Kidney (tissue), 14 donors: Measurements from ENCODE around the gene FPR2. TPM values are rescaled to one million over a fixed set of nuclear protein-coding genes. Genes with fewer than 3 reads are reported as not detected.

ENCODE experiments used
- DNase-seq, 5 donors: peaks; one replicate each; pipeline ENCODE4 v3.0.0-alpha.2; 2013 to 2020
- FAIRE-seq: peaks from 2 replicates; lab custom pipeline; 2012; peaks lifted over from hg19 to GRCh38; lab: Jason Lieb, UNC
- H3K27ac ChIP-seq, 2 donors: one replicate each; pipeline ENCODE4 v1.7.0; 2013; ENCODE audit warnings: low read depth in 2 of 2, low read length in 2 of 2, inconsistent platforms in 1 of 2
- H3K27me3 ChIP-seq: one replicate; pipeline ENCODE4 v1.7.1; 2013; ENCODE audit warnings: low read length, inconsistent platforms; ENCODE audit not compliant: control insufficient read depth, insufficient read depth
- H3K36me3 ChIP-seq, 3 donors: one replicate each; pipeline versions ENCODE4 v1.7.0 to v1.7.1; 2013; ENCODE audit warnings: low read length in 3 of 3, control low read depth in 1 of 3, inconsistent platforms in 1 of 3; ENCODE audit not compliant: insufficient read depth in 3 of 3, control insufficient read depth in 2 of 3
- H3K4me1 ChIP-seq, 3 donors: one replicate each; pipeline versions ENCODE4 v1.7.0 to v1.7.1; 2013; ENCODE audit warnings: low read length in 3 of 3, inconsistent platforms in 1 of 3, low read depth in 1 of 3; ENCODE audit not compliant: control insufficient read depth in 2 of 3, insufficient read depth in 2 of 3
- H3K4me3 ChIP-seq, 3 donors: one replicate each; pipeline versions ENCODE4 v1.7.0 to v1.8.1; 2013; ENCODE audit warnings: low read length in 3 of 3, control low read depth in 1 of 3, inconsistent platforms in 1 of 3
- H3K9ac ChIP-seq, 3 donors: one replicate each; pipeline versions ENCODE4 v1.7.0 to v1.7.1; 2013; ENCODE audit warnings: low read length in 3 of 3, control low read depth in 1 of 3, inconsistent platforms in 1 of 3
- H3K9me3 ChIP-seq, 3 donors: one replicate each; pipeline versions ENCODE4 v1.7.0 to v1.7.1; 2013; ENCODE audit warnings: low read length in 3 of 3, control low read depth in 1 of 3, inconsistent platforms in 1 of 3; ENCODE audit not compliant: control insufficient read depth in 2 of 3, insufficient read depth in 1 of 3
- intact Hi-C: fragments of 100-400 bp; cut with DNase I; formaldehyde crosslinking; loops from one replicate; pipeline ENCODE4 v1.11.1; 2022
- polyA plus RNA-seq: library from polyadenylated mRNA; stranded (reverse); fragments of 350-450 nt; fragmentation: Illumina TruSeq; extraction: RNeasy Lipid Tissue Mini Kit (QIAGEN cat#74804); gene quantifications from one replicate; pipeline ENCODE4 v1.2.3, GENCODE V29; 2014; ENCODE audit warnings: low read depth, low replicate concordance; ENCODE audit not compliant: insufficient read depth
- total RNA-seq: library from RNA; stranded (reverse); fragmentation: NEBNext Ultra II Directional; extraction: Animal tissue kit (Norgen Biotek cat#: 25700); gene quantifications from one replicate; pipeline ENCODE4 v1.2.1, GENCODE V29; 2021
- TF ChIP-seq, protein P1 (sequence below): IDR thresholded peaks from 3 replicates; pipeline ENCODE4 v1.5.1; 2012; ENCODE audit warnings: mild to moderate bottlenecking, moderate library complexity, borderline replicate concordance; ENCODE audit not compliant: insufficient read depth; ENCODE audit errors: extremely low read depth
- donor health status: control.
- donor health status: control.
- donor health status: control.
- donor health status: control.
- donor health status: control.
- donor health status: DM: yes; HTN: yes; CAD: no.
- donor health status: Normal renal cell carcinoma (clear cell type).

FPR2 gene
- total and polyA plus RNA-seq, 2 donors from 2014 or later, result 2.3 TPM; not detected in 1

DNA sequence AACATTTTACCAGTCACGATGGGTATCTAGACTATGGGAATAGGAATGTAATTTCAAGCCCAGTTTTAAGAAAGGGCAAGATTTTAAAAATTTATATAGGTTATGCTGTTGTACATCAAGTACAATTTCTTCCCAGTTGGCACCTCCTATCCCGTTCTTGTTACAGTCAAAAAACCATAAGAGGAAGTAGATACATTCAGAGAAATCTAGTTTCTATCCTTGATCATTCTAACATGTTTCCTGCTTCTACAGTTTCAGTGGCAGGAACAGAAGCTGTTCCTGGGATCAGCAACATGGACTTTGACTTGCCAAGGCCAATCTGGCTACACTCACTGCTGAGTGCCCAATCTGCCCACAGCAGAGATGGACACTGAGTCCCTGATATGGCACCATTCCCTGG lies 19.3 kb downstream of the FPR2 start:
- Histone ChIP-seq H3K9ac (no peak overlapping the region), H3K9me3 (no peaks in the 10 kb centered on the region), H3K36me3 (no peaks in the 10 kb centered on the region), H3K27me3 (no peaks in the 10 kb centered on the region), H3K27ac (no peak overlapping the region), H3K4me1 (no peaks in the 10 kb centered on the region), H3K4me3 (no peak overlapping the region)
- intact Hi-C loops, result no loop called here
- FAIRE-seq, result no peak
- no peak for DNase-seq
- TF ChIP-seq, protein P1, sequence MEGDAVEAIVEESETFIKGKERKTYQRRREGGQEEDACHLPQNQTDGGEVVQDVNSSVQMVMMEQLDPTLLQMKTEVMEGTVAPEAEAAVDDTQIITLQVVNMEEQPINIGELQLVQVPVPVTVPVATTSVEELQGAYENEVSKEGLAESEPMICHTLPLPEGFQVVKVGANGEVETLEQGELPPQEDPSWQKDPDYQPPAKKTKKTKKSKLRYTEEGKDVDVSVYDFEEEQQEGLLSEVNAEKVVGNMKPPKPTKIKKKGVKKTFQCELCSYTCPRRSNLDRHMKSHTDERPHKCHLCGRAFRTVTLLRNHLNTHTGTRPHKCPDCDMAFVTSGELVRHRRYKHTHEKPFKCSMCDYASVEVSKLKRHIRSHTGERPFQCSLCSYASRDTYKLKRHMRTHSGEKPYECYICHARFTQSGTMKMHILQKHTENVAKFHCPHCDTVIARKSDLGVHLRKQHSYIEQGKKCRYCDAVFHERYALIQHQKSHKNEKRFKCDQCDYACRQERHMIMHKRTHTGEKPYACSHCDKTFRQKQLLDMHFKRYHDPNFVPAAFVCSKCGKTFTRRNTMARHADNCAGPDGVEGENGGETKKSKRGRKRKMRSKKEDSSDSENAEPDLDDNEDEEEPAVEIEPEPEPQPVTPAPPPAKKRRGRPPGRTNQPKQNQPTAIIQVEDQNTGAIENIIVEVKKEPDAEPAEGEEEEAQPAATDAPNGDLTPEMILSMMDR, result no peak

DNA sequence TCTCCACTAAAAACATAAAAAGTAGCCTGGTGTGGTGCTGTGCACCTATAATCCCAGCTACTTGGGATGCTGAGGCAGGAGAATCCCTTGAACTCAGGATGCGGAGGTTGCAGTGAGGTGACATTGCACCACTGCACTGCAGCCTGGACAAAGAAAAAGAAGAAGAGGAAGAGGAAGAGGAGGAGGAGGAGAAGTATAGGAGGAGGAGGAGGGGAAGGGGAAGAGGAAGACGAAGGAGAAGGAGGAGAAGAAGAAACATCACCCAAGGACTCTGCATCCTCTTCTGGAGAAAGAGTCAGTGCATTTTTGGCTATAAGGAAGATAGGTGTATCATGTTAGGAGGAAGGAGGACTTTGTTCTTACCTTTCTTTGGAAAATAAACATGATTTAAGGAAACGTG lies 21.0 kb downstream of the FPR2 start:
- Histone ChIP-seq H3K36me3 (no peaks in the 10 kb centered on the region), H3K27me3 (no peaks in the 10 kb centered on the region), H3K4me1 (no peaks in the 10 kb centered on the region), H3K9ac (no peak overlapping the region), H3K9me3 (no peaks in the 10 kb centered on the region), H3K27ac (no peak overlapping the region), H3K4me3 (no peak overlapping the region)
- intact Hi-C loops, result no loop called here
- FAIRE-seq (no peak), DNase-seq (no peak)
- TF ChIP-seq, protein P1, result no peak

DNA sequence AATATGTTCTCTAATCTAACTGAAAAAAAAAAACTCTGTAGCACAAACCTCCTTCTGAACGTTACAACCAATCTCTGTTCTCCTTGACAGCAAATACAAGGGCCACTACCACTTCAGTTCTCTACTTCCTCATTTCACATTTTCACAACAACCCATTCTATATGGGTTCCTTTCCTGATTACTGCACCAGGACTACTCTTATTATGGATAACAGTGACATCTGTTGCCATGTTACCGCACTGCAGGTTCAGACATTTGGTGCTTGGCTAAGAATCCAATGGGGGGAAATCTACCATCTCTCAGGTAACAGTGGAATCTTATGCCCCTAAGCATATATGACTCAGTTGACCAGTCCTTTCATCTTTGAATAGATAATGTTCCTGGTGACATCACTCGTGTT lies 22.4 kb downstream of the FPR2 start:
- intact Hi-C loops, result no loop called here
- Histone ChIP-seq H3K27ac (no peak overlapping the region), H3K4me1 (no peaks in the 10 kb centered on the region), H3K9ac (no peak overlapping the region), H3K9me3 (no peaks in the 10 kb centered on the region), H3K4me3 (no peak overlapping the region), H3K36me3 (no peaks in the 10 kb centered on the region), H3K27me3 (no peaks in the 10 kb centered on the region)
- DNase-seq (no peak), FAIRE-seq (no peak)
- TF ChIP-seq, protein P1, result no peak

DNA sequence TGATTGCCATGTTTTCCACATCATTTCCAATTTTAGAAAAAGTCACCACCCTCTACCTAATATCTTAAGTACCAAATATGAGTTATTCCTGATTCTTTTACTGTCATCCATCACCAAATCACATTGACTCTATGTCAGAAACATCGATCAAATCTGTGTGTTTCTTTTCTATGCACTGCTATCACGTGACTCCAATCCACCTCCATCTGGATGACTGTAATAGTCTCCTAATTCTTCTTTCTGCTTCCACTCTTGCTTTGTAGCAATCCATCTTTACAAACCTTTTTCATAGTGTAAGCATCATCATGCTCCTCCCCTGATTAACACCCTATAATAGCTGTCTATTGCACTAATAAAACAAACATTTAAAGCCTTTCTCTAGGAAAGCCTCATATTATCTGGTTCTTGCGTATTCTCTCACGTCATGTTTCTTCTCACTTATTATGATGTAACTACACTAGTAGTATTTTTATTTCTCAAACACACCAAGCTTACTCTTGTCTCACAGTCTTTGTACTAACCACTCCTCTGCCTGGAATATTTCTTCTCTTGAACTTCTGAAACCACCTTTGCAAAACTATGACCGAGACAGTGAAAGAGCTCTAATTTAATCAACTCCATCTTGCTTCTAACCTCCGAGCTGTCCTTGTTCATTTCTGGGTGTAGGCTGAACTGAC lies 23.3 kb downstream of the FPR2 start:
- FAIRE-seq, result no peak
- H3K27ac ChIP-seq, result no peak overlapping the region
- TF ChIP-seq, protein P1, result no peak

More for the DNA sequence above, 23.3 kb downstream of the FPR2 start:
- intact Hi-C loops, result no loop called here
- H3K4me1 ChIP-seq, result no peaks in the 10 kb centered on the region
- H3K36me3 ChIP-seq, result no peaks in the 10 kb centered on the region
- no peak for DNase-seq
- H3K9me3 ChIP-seq, result no peaks in the 10 kb centered on the region
- no peak overlapping the region for H3K4me3 ChIP-seq
- no peaks in the 10 kb centered on the region for H3K27me3 ChIP-seq
- H3K9ac ChIP-seq, result no peak overlapping the region
